Stimulated activated CD4-positive, alpha-beta T cell treated with anti-CD3 and anti-CD28 coated beads, Interleukin-12 subunit alpha, Interleukin-12 subunit beta, amount 100 ng/mL, for 48 hours (primary cell): ENCODE measurements around the gene DLGAP4.
"Not testable (repeated sequence)": the region's sequence is repeated elsewhere in the genome, so short reads cannot be mapped to it uniquely, and the experiment has no call there.

ENCODE experiments used
- DNase-seq, 3 donors: peaks; one replicate each; pipeline ENCODE4 v3.0.0-alpha.2; 2020; ENCODE audit warnings: low read depth in 2 of 3, low spot score in 1 of 3

Gene DLGAP4

DNA sequence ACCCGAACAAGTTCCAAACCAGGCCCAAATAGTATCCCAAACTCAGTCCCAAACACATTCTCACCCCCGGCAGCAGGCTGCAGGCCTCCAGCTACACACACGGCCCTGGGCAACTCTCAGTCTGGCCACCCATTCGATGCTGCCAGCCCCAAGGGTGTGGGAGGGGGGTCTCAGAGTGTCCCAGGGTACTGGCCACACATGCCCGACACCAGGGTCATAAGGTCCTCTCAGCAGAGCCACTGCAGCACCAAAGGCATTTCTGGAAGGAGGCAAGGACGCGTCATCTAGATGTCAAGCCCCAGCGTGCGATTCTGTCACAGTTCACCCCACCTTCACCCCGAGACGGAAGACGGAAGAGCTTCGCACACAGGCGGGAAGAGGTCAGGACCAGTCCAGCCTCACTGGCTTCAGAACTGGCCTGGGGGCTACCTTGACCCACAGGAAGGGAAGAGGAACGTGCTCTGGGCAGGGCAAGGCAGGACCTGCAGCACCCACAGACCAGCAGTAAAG lies 244.7 kb downstream of the DLGAP4 start:
- DNase-seq: no peak

DNA sequence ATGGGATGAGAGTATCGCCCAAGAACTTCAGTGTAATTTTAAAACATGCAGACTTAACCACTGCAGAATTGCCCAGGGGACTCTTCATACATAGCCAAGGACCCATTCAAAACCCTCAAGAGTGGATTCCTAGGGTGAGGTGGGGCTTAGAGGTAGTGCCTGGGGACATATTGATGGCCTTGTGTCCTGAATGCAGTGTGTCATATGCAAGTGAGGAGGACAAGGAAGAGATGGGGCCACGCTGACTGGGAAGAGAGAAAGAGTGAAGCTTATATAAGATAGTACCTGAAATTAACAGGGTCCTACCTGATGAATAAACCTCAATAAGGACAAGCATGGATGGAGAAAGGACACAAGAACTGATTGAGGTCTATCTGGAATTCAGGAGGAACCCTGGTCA lies 249.1 kb downstream of the DLGAP4 start:
- DNase-seq: no peak

DNA sequence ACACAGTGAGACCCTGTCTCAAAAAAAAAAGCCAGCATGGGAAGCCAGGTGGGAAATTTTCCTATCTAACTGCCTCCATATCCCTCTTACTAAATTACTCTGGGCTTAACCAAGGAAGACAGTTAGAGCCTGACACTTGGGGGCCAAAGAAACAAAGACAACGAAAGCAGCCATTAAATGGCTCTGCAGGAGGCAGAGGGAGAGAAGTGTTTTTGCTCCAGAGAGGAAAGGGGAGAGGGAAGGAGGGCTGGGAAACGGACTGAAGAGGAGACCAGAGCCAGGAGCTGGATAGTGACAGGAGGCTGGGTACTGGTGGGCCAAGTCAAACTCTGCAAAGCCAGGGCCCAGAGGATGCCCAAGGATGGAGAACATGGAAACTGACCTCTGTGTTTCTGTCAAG lies 256.6 kb downstream of the DLGAP4 start:
- no peak for DNase-seq

DNA sequence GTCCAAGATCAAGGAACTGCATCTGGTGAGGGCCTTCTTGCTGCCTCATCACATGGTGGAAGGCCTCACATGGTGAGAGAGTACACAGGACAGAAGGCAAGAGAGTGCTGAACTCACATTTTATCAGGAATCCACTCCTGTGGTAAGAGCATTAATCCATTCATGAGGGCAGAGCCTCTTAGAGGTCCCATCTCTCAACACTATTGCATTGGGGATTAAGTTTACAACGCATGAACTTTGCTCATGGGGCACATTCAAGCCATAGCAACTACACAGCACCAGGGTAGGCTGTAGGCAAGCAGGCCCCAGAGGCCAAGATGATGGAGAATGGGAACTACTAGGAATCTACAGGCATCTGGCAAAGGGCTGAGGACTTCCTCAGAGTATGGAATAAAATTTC lies 257.2 kb downstream of the DLGAP4 start:
- no peak for DNase-seq

DNA sequence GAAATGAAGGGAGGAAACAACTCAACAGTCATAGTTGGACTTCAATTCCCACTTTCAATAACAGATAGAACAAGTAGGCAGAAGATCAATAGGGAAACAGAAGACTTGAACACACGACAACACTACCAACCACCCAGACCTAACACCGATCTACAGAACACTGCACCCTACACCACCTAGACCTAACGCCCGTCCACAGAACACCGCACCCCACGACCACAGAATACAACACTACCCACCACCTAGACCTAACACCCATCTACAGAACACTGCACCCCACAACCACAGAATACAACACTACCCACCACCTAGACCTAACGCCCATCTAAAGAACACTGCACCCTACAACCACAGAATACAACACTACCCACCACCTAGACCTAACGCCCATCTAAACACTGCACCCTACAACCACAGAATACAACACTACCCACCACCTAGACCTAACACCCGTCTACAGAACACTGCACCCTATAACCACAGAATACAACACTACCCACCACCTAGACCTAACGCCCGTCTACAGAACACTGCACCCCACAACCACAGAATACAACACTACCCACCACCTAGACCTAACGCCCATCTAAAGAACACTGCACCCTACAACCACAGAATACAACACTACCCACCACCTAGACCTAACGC lies 258.1 kb downstream of the DLGAP4 start:
- not testable (repeated sequence) for DNase-seq

DNA sequence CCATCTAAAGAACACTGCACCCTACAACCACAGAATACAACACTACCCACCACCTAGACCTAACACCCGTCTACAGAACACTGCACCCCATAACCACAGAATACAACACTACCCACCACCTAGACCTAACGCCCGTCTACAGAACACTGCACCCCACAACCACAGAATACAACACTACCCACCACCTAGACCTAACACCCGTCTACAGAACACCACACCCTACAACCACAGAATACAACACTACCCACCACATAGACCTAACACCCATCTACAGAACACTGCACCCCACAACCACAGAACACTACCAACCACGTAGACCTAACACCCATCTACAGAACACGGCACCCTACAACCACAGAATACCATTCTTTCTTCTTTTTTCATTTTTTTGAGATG lies 258.6 kb downstream of the DLGAP4 start:
- DNase-seq: not testable (repeated sequence)

DNA sequence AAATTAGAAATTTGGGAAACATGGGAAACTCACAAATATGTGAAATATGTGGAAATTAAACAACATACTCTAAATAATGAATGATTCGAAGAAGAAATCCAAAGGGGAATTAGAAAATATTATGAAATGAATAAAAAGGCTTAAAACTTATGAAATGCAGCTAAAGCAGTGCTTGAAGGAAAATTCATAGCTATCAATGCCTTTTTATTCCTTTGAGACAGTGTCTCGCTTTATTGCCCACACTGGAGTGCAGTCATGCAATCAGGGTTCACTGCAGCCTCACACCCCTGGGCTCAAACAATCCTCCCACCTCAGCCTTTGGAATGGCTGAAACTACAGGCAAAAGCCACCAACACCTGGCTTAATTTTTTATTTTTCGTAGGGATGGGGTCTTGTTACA lies 259.4 kb downstream of the DLGAP4 start:
- DNase-seq: no peak

DNA sequence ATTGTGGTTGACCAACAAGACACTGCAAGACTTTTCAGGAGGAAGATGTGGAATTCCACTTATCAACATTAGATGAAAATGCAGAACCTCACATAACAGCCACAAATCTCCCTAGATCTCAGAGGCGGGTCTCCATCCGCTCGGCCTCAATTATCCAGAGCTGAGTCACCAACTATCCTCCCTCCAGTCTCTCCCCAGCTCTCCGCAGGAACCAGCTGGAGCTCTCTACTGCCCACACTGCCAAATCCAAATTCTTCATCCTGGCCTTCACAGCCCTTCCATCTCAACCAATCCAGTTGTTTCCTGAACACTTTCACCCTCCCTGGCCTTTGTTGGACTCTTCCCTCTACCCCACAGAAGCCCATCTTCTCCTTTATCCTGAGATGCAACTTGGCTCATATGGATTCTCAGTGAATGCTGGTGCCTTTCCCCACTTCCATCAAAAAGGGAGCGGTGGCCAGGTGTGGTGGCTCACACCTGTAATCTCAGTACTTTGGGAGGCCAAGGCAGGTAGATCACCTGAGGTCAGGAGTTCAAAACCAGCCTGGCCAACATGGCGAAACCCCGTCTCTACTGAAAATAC lies 263.8 kb downstream of the DLGAP4 start:
- DNase-seq: no peak

DNA sequence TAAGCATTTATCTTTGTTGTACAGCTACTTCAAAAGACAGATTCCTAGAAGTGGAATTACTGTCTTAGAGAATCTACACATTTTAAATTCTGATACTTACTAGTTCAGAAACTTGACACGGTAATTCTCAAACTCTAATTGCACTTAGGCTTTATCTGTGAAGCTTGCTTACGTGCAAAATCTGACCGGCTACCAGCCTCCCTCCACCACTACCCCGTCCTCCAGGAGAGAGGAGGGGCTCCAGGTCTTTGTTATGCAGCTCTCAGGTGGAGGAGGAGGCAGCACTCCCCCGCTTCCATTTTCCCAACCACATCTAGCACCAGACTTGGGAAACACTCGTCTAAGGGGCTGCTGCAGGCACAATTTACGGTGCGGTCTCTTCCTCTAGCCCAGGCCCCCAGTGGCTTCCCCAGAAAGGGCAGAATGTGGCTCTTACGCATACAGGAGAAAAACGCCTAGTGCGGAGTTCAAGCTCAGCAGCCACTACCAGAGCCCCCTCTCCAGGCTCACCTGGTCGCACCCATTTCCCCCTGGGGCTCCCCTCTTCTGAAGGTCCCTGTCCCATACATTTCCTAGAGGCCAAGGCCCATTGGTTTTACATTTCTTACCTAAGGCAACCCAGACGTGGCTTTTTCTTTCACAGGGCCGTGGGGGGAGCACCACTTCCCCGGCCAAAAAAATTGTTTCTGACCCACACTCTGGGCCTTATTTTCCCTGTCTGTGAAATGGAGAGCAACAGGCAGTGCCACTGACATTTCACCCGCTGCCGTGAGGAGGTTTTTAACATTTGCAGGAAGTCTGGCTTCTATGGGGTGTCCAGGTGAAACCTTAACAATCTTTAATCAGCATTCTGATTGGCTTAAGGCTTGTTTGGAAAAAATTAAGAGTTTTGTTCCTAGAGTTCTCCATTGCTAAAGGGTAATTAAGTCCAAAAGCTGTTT lies 265.7 kb downstream of the DLGAP4 start:
- no peak for DNase-seq

DNA sequence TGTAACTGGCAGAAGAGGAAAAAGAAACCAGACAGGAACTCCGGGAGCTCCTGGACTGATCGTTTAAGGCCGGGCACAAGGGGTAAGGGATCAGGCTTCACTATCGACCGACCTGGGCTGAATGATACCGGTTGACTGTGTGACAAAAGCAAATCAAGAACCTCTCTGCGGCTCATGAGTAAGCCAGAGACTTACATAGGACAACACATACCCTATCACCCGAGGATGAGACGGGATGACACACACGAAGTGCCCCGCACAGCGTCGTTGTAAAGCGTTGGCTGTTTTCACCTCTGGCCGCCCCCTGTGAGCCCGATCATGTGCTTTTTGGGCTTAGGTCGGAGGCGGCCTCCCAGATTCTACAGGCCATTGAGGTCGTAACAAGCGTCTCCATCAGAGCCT lies 266.6 kb downstream of the DLGAP4 start:
- peak; percentile 45 to 67 (median 57) for DNase-seq

DNA sequence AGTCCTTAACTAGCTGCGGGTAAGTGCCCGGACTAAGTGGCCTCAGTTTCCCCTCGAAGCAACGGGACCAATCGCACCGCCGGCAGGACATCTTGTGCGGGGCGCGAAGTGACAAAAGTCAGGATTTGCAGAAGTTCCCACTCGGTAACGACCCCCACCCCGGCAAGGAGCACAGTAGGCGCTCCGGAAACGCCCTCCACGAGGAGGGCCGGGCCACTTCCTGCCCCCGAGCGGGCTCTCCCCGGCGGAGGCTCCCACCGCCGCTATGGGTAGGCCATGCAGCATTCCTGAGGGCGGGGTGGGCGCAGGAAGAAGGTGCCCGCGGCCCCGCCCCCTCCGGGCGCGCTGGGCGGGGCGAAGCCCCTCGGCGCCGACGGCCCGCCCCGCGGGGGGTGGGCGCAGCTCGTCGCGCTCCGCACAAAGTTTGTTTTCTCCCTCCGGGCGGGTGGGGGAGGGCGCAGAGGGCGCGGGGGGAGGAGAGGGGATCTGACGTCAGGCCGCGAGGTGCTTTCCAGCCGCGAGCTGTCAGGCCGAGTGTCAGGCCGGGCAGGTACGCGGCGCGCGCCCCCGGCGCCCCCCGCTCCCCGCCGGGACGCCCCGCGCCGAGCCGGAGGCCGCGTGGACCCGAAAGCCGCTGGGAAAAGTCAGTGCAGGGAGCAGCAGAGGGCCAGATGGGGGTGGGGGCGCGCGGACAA lies 267.1 kb downstream of the DLGAP4 start, which contains the start of gene TGIF2:
TGIF2 (plus strand) TSS at position 495 of the 695 bp plus-strand sequence. CDS start 5,178 bp downstream, outside the sequence.
- DNase-seq: peak; percentile 75 to 80 (median 75)

DNA sequence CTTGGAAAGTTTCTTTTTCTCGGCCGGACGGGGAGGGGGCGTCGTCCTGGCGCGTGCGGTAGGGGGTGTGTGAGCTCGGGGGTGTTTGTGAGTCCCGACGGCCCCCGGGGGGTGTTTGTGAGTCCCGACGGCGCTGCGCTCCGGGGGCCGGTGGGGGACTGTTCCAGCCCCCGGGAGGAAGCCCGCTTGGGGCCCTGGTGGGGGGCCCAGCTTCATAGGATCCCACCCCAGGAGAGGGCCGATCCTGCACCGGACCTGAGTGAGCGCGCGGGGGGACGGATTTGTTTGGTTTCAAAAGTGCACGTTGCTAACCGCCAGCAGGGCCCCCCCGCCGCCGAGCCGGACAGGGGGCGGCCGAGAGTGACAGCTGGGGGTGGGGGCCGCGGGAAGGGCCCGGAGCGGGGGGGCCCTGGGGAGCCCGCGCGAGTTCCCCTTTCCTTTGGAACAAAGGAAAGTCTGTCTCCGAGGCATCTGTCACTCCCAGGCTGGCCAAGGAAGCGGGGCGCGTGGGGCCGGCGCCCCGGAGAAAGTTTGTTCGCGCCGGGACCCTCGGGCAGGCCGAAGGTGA lies 267.7 kb downstream of the DLGAP4 start:
- DNase-seq: no peak

DNA sequence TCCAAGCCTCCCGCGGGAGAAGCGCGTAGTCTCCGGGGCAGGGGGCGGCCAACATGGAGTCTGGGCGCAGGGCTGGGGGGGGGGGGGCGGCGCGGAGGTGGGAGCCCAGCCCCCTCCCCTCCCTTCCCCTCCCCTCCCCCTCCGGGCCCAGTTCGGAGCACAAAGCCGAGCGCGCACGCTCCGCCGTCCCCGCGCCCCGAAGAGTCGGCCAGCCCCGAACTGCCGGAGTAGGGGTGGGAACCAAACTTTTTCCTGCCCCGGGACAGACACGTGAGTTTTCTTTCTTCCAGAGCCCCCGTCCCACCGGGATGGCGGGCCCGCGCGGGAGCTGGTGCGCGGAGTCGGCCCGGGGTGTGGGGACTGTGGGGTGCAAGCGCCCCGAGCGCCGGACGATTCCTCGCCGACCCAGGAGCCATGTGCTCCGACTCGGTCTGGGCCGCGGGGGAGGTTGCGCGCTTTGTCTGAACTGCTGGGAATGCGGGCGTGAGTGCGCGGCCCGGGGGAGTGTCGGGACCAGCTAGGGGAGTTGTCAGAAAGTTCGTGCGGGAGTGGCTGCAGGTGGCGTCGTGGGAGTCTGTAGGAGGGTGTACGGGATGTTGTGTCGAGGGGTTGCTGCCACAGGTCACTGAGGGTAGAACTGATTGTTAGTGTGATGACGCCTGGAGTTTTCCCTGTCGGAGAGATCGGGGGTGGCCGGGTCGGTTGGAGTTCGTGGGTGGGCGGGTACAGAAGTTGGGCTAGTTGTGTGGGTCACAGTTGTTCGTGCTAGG lies 268.4 kb downstream of the DLGAP4 start:
- DNase-seq: peak in 2 of 3 donors; percentile 20 to 47

DNA sequence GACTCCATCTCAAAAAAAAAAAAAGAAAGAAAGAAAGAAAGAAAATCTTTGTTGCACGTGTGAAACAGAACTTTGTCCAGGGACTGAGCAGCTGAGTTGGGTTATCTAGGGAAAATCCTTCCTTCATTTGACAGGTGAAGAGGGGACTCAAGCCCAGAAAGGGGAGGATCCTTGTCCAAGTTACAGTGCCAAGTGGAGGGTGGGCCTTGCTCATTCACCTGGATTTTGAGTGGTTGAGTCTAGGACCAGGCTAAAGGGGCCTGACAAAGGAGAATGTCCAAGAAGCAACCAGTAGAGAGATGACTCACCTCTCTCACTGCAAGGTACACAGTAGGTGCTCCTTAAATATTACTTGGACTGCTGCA lies 269.9 kb downstream of the DLGAP4 start:
- DNase-seq: no peak
